Forelimb muscle (tissue), 1 donor: Measurements from ENCODE around the gene AOPEP. TPM values are rescaled to one million over a fixed set of nuclear protein-coding genes. Genes with fewer than 3 reads are reported as not detected.

ENCODE experiments used
- DNase-seq: peaks from one replicate; pipeline ENCODE4 v3.0.0-alpha.2; 2013; ENCODE audit warnings: low read depth
- polyA plus RNA-seq: library from polyadenylated mRNA; unstranded; fragments of 120-200 nt; gene quantifications from one replicate; pipeline ENCODE4 v1.2.1, GENCODE V29; 2013; ENCODE audit not compliant: insufficient read length

Gene AOPEP
- polyA plus RNA-seq, 1 donor = 43.0 TPM

GRCh38 chr9:95031711-95032461, 305.4 kb downstream of the AOPEP start:
- DNase-seq = no peak

DNA sequence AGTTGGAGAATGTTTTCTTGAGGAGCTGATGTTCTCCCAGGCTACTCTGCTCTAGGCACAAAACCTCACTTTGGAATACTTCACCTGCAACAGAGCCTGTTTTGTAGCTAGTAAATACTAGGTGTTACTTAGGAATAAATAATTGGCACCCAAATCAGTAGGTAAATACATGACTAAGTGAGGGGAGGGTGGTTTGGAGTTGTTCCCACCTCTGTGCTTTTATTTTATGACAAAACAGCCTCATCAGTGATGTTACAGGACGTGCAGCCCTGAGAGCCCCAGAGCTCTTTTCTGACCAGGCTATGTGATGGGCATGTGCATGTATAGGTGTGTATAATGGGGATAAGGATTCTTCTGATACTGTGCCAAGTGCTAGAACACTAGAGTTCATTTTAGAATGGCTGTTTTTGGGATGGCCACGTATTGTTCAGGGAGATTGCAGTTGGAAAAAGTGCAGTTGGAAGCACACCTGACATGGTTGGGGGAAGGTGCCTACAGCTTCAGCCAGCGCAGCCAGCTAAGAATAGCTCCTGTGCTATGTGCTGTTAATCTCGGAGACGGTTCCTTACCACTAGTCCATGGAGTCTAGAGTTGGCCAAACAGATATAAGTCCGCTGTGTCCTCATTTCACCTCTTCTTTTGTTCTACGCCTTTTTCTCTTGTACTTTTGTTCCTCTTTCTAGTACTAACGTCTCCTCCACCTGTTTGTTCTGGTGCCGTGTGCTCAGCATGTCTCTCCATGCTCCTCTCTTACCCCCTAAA, 306.3 kb downstream of the AOPEP start:
- no peak for DNase-seq

GRCh38 chr9:95035846-95036245, 309.3 kb downstream of the AOPEP start:
- no peak for DNase-seq

DNA sequence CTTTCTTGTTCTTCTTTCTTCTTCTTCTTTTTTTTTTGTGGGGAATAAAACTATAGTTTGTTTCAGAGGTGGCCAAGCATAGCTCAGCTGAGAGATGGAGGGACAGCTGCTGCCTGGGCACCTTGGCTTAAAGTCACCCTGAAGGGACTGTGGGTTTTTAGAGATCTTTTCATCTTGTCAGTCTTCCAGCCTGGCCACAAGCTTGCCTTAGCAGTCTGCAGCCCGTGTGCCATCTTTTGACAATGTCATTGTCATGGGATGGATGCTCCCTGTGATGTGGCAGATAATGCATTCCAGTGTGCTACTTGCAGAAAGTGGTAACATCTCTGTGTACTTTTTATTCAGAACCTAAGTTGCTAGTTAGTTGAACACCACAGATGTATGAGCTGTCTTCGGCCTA, 310.2 kb downstream of the AOPEP start:
- DNase-seq = no peak

DNA sequence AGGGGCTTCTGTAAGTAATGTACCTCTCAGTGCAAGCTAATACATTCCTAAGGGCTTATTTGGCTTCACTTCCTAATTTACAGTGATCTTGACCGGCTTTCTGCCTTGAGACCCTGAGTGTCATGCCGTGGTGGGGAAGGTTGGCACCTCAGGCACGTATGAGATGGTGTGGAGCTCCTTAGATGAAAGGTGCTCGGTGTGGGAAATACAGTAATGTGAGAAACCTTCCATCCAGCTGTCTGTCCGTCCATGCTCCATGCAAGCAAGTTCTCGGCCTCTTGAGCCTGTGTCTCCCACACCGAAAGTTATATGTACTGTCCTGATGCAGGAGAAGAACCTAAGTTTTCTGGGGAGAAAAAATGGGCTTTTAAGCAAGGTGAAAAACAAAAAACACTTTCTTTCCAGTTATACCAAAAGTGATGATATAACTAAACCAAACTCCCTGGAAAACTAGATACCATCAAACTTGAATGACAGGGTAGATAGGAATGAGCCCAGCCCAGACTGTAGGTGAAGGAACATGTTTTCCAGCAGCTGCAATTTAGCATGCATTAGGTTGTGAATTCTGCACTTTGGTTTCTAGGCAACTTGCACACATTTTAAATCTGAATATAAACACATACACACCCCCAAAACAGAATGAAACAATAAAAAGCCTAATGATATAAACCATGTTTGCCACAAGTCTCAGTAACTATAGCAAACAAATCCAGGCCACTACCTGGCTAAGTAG, 311.5 kb downstream of the AOPEP start:
- no peak for DNase-seq

- DNase-seq = no peak
Measured at GRCh38 chr9:95038666-95039065, 312.2 kb downstream of the AOPEP start.

GRCh38 chr9:95040106-95040505, 313.6 kb downstream of the AOPEP start:
- DNase-seq = no peak

DNA sequence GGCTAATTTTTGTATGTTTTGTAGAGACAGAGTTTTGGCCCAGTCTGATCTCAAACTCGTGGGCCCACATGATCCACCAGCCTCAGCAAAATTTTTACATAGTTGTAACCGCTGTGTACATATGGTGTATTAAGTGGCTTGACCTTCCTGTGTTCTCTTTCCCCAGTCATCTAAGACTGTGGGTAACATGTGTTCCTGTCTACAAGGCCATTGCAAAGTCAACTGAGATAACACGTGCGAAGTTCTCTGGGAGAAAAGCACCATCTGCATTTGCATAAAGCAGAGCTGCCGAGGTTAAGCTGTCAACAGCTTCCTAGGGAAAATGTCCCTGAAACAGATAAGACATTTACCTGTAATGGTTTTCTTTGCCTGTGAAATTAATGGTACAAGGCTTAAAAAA, 317.3 kb downstream of the AOPEP start:
- no peak for DNase-seq

DNA sequence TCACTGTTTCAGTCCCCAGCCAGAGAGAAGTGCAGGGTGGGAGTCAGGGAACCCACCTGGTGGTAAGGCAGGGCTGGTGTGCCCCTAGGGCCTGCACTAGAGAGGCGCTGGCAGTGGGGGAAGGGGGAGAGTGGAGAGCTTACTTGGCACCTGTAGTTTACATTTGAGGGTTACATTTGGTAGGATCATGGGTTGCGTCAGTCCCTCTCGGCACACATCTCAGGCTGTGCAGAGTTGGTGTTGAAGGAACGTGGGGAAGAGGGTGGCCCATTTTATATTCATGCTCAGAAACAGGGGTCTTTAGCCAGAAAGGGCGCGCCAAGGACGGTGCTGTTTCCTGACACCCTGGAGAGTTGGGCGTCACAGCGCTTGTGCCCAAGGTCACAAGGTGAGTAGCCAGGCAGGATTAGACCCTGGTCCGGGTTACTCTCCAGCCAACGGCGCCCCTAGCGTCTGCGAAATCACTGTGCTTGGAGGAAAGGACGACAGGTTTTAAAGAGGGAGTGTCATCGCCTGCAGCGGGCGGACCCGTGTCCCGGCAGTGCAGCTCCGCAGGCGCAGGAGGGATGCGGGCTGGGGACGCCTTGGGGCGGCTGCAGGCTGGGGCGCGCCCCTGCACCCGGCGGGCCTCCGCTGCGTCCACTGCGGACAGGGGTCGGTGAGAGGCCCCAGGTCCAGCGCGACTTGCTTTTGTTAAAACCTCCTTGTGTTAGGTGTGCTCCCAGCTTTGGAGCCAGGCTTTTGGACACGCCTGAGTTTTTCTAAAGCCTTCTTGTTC, 318.4 kb downstream of the AOPEP start:
- DNase-seq = no peak

DNA sequence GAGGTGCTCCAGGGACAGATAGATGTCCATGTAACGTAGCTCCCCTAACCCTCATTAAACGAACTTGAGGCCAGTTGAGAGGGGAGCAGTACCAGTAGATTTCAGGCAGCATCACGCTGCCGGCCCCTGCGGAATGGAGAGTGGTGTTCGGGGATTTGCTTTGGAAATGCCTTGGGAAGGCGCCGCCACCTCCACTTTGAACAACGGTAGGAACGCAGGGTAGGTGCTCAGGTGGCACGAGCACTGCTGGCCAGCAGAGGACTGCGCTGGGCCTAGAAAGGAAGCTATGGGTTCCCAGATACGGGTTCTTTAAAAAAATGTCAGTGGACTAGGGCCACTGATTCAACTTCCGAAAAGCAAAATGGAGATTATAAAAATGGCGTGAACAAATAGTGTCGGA, 319.3 kb downstream of the AOPEP start:
- DNase-seq = no peak

GRCh38 chr9:95047452-95048224, 321.1 kb downstream of the AOPEP start:
- no peak for DNase-seq

DNA sequence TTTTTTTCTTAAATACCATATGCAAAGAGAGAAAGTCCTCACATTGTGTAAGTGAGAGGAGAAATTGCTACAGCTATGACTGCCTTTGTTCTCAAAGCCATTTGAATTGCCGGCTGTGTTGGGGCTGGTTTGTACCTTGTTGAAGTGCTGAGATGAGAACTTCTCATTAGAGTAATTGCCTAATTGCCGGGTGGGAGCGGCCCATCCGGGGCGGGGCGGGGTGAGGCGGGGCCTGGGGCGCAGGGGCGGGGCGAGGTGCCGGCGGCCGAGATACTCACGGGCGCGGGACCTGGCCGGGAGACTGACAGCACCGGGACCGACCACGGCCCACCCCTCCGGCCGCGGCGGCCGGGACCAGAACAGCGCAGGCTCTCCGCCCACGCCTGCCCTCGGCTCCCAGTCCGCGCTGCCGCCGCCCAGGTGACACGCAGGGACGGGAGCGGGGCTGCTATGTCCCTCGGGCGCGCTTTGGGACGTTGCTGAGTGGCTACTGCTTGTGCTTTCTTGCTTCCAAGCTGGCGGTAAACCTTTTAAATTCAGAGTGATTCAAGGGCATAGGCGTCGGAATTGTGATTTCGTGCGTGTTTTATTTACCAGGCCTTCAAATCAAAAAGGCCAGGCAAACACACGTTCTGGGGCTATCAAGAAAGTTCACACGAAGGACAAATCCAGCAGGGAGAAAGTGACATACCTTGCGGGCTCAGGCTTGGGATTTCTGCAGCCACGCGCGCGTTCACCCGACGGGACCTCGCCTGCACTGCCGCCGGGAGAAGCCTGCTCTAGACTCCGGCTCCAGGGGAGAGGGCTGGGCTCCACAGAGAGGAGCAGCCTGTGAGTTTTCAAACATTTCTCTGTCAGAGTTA, 322.0 kb downstream of the AOPEP start:
- no peak for DNase-seq

DNA sequence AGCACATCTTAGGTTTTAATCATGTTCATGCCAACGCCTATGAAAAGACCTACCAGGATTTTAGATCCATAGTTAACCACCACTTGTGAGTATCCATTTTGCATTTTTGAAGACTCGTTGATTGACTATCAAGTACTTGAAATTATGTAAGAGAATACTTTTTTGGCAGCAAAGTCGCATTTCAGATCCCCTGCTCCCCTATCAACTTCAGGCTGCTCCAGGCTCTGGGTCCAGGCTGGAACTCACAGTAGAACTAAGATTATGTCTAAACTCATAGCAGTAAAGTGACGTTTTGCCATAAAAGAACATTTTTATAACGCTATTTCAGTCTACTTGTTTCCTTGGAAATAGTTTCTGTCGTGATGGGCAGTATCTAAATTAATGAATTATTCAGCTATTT, 323.3 kb downstream of the AOPEP start:
- DNase-seq = no peak

GRCh38 chr9:95053611-95054570, 327.4 kb downstream of the AOPEP start:
- no peak for DNase-seq

DNA sequence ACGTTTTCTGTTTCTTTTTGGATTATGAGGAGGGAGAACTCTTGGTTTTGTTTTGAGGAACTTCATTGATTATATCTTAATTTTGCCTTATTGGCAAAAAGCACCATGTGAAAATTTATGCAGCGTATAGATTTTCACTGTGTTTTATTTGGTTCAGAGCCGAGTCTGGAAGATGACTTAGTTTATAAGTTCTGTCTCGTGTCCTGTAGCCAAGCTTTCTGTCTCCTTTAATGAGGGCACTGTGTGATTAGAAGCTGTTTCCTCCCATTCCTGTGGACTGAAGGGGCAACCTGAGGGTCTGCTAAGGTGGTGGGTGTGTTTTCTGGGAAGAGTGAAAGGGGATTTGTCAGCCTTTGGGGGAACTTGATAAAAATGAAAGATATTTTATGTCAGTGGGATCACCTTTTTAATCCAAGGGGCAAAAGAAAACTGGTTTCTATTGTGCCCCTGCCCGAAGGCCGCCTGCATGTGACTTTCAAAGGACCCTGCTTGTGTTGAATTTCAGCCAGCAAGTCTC, 328.9 kb downstream of the AOPEP start:
- DNase-seq = no peak

- peak; percentile 69 for DNase-seq
Measured at GRCh38 chr9:95055851-95056551, 329.5 kb downstream of the AOPEP start.

- no peak for DNase-seq
Measured at GRCh38 chr9:95057101-95057500, 330.6 kb downstream of the AOPEP start.
